MM.1S (cell line): ENCODE data around the gene ZNF681.

Experiments used
- DNase-seq: peaks from one replicate; pipeline ENCODE4 v3.0.0-alpha.2; 2015
- H2AFZ ChIP-seq: fragments of 300-600 bp; sonication (generic); 2 replicates; pipeline ENCODE4 v1.6.0; 2016; ENCODE audit warnings: antibody characterized with exemption, low read length
- H3F3A ChIP-seq: fragments of 300-600 bp; sonication (generic); 2 replicates; pipeline ENCODE4 v1.6.1; 2016; ENCODE audit warnings: mild to moderate bottlenecking, antibody characterized with exemption, low read length, moderate library complexity, mixed read lengths; ENCODE audit not compliant: insufficient read depth
- H3K27ac ChIP-seq: fragments of 300-600 bp; sonication (generic); 2 replicates; pipeline ENCODE4 v1.5.1; 2016; ENCODE audit warnings: mild to moderate bottlenecking, low read length
- H3K27me3 ChIP-seq: fragments of 300-600 bp; sonication (generic); replicated peaks from 2 replicates; pipeline ENCODE4 v1.6.0; 2016; ENCODE audit warnings: low read length; ENCODE audit not compliant: insufficient read depth
- H3K36me3 ChIP-seq: fragments of 300-600 bp; sonication (generic); replicated peaks from 2 replicates; pipeline ENCODE4 v1.6.1; 2016; ENCODE audit warnings: mild to moderate bottlenecking, low read length, mixed read lengths; ENCODE audit not compliant: insufficient read depth
- H3K4me1 ChIP-seq: fragments of 300-600 bp; sonication (generic); 2 replicates; pipeline ENCODE4 v1.6.1; 2016; ENCODE audit warnings: low read length, mixed read lengths
- H3K4me2 ChIP-seq: fragments of 300-600 bp; sonication (generic); 2 replicates; pipeline ENCODE4 v1.6.0; 2016; ENCODE audit warnings: low read depth, low read length
- H3K4me3 ChIP-seq: fragments of 300-600 bp; sonication (generic); 2 replicates; pipeline ENCODE4 v1.5.1; 2016; ENCODE audit warnings: low read length, mixed read lengths
- H3K79me2 ChIP-seq: fragments of 300-600 bp; sonication (generic); 2 replicates; pipeline ENCODE4 v1.6.1; 2016; ENCODE audit warnings: mixed run types, low read length, mixed read lengths
- H3K9ac ChIP-seq: fragments of 300-600 bp; sonication (generic); 2 replicates; pipeline ENCODE4 v1.6.1; 2016; ENCODE audit warnings: low read length, mixed read lengths
- H3K9me2 ChIP-seq: fragments of 300-600 bp; sonication (generic); replicated peaks from 2 replicates; pipeline ENCODE4 v1.6.1; 2016; ENCODE audit warnings: mild to moderate bottlenecking, low read length, mixed read lengths; ENCODE audit not compliant: insufficient read depth
- H3K9me3 ChIP-seq: fragments of 300-600 bp; sonication (generic); replicated peaks from 2 replicates; pipeline ENCODE4 v1.6.1; 2016; ENCODE audit warnings: mild to moderate bottlenecking, low read length, mixed read lengths; ENCODE audit not compliant: insufficient read depth
- H4K20me1 ChIP-seq: fragments of 300-600 bp; sonication (generic); 2 replicates; pipeline ENCODE4 v1.6.1; 2016; ENCODE audit warnings: mild to moderate bottlenecking, low read length, moderate library complexity, mixed read lengths; ENCODE audit not compliant: insufficient read depth
- CTCF ChIP-seq: fragments of 300-600 bp; sonication (generic); IDR thresholded peaks from 2 replicates; pipeline ENCODE4 v1.5.1; 2016; ENCODE audit warnings: antibody characterized with exemption, low read length, mixed read lengths
- EZH2 ChIP-seq: fragments of 300-600 bp; sonication (generic); optimal IDR thresholded peaks from 2 replicates; pipeline ENCODE3; 2017; ENCODE audit warnings: low read depth, mild to moderate bottlenecking, antibody characterized with exemption, low read length, mixed read lengths
- EZH2phosphoT487 ChIP-seq: fragments of 300-600 bp; sonication (generic); IDR thresholded peaks from 2 replicates; pipeline ENCODE4 v1.6.1; 2018; ENCODE audit warnings: antibody characterized with exemption, low read length

The ZNF681 gene

GRCh38 chr19:23718802-23719201, 39.9 kb downstream of the ZNF681 start:
- no peak overlapping the region for H3K9ac ChIP-seq
- TF ChIP-seq CTCF (no peak), EZH2 (no peak), EZH2phosphoT487 (no peak)
- no peaks in the 10 kb centered on the region for H3K27me3 ChIP-seq
- H3F3A ChIP-seq: no peaks in the 10 kb centered on the region
- H3K36me3 ChIP-seq: no peaks in the 10 kb centered on the region
- H3K9me2 ChIP-seq: no peaks in the 10 kb centered on the region
- H4K20me1 ChIP-seq: no peaks in the 10 kb centered on the region
- no peaks in the 10 kb centered on the region for H3K79me2 ChIP-seq
- H3K27ac ChIP-seq: no peak overlapping the region
- no peak overlapping the region for H3K4me3 ChIP-seq
- H3K4me2 ChIP-seq: no peak overlapping the region
- no peak for DNase-seq
- no peaks in the 10 kb centered on the region for H3K4me1 ChIP-seq
- no peak overlapping the region for H2AFZ ChIP-seq
- H3K9me3 ChIP-seq: no peaks in the 10 kb centered on the region

- Histone ChIP-seq H3K4me1 (no peaks in the 10 kb centered on the region), H3K4me3 (no peak overlapping the region), H3F3A (no peaks in the 10 kb centered on the region), H3K9ac (no peak overlapping the region), H3K79me2 (no peaks in the 10 kb centered on the region), H3K9me2 (no peaks in the 10 kb centered on the region), H3K4me2 (no peak overlapping the region), H2AFZ (no peak overlapping the region), H4K20me1 (no peaks in the 10 kb centered on the region), H3K36me3 (no peaks in the 10 kb centered on the region), H3K27me3 (no peaks in the 10 kb centered on the region), H3K27ac (no peak overlapping the region), H3K9me3 (no peaks in the 10 kb centered on the region)
- DNase-seq: no peak
- TF ChIP-seq CTCF (no peak), EZH2phosphoT487 (no peak), EZH2 (no peak)
These were observed 41.9 kb downstream of the ZNF681 start for GRCh38 chr19:23716792-23717191.

- Histone ChIP-seq H2AFZ (no peak overlapping the region), H3K4me2 (no peak overlapping the region), H3K9ac (no peak overlapping the region), H3K4me3 (no peak overlapping the region), H4K20me1 (no peaks in the 10 kb centered on the region), H3K9me3 (no peaks in the 10 kb centered on the region), H3K36me3 (no peaks in the 10 kb centered on the region), H3K79me2 (no peaks in the 10 kb centered on the region), H3F3A (no peaks in the 10 kb centered on the region), H3K9me2 (no peaks in the 10 kb centered on the region), H3K27ac (peak overlapping the region; percentile 27; the same call in 1 of the 2 replicates), H3K27me3 (no peaks in the 10 kb centered on the region), H3K4me1 (no peaks in the 10 kb centered on the region)
- peak; percentile 73 for DNase-seq
- TF ChIP-seq CTCF (no peak), EZH2 (no peak), EZH2phosphoT487 (no peak)
These were observed 49.3 kb downstream of the ZNF681 start for GRCh38 chr19:23709347-23709746.
